SH-SY5Y (cell line): ENCODE measurements around the gene ADAMTS14.

Source experiments
- GATA2 ChIP-seq: IDR thresholded peaks from 2 replicates; pipeline ENCODE4 v1.6.1; 2011; ENCODE audit warnings: mild to moderate bottlenecking, low read depth, low read length
- GATA3 ChIP-seq: IDR thresholded peaks from 2 replicates; pipeline ENCODE4 v1.6.1; 2011; ENCODE audit warnings: low read depth, mild to moderate bottlenecking, low read length, moderate library complexity

GRCh38 chr10:70677620-70678249 is 5.4 kb downstream of the ADAMTS14 start:
- no peak for TF ChIP-seq GATA2
- TF ChIP-seq GATA3 = no peak
